GM12878 (cell line): ENCODE data around the gene ZNF766. TPM values are rescaled to one million over a fixed set of nuclear protein-coding genes. Genes with fewer than 3 reads are reported as not detected.

Source experiments
- ATAC-seq: fragments of 200-7000 bp; cut with Tn5 transposase; 3 replicates; pipeline ENCODE4 v1.9.1; 2020; ENCODE audit warnings: mild to moderate bottlenecking, moderate library complexity
- BruUV-seq: library from RNA; stranded (reverse); fragments of 400-500 nt; replicated peaks from 2 replicates; lab custom pipeline; 2021; lab: Mats Ljungman, UMichigan
- CTCF ChIA-PET: fragments of 300-600 bp; sonication (Branson Sonifier 250); formaldehyde crosslinking; extraction: SDS; loops from one replicate; lab custom pipeline; 2021; ENCODE audit warnings: inconsistent platforms; lab: Yijun Ruan, JAX
- POLR2A ChIA-PET: fragments of 350-600 bp; formaldehyde crosslinking; extraction: SDS; loops from one replicate; lab custom pipeline; 2021; ENCODE audit warnings: inconsistent platforms; lab: Charles Lee
- RAD21 ChIA-PET: fragments of 300-600 bp; sonication (Branson Sonifier 250); formaldehyde crosslinking; loops from one replicate; lab custom pipeline; 2023; ENCODE audit warnings: antibody characterized with exemption; ENCODE audit not compliant: unreplicated experiment; lab: Charles Lee
- SMC1A ChIA-PET: fragments of 300-600 bp; sonication (Branson Sonifier 250); formaldehyde crosslinking; loops from one replicate; lab custom pipeline; 2023; ENCODE audit not compliant: unreplicated experiment, uncharacterized antibody; lab: Charles Lee
- DNase-seq: peaks from one replicate; pipeline ENCODE4 v3.0.0-alpha.2; 2011; ENCODE audit warnings: low read depth, low spot score
- FAIRE-seq: peaks from 3 replicates; lab custom pipeline; 2011; peaks lifted over from hg19 to GRCh38; lab: Jason Lieb, UNC
- H2AFZ ChIP-seq: 2 replicates; pipeline ENCODE4 v1.6.0; 2011; ENCODE audit warnings: low read depth, low read length, control low read depth; ENCODE audit not compliant: control insufficient read depth
- H3K27ac ChIP-seq: 2 replicates; pipeline ENCODE4 v1.5.1; 2011; ENCODE audit warnings: control low read depth; ENCODE audit not compliant: control insufficient read depth, insufficient read depth
- H3K27me3 ChIP-seq, 2 experiments: replicated peaks in 1 of 2; 2 replicates each; pipeline versions ENCODE4 v1.6.0 to v1.6.1; 2011; ENCODE audit warnings: low read length in 1 of 2; ENCODE audit not compliant: control insufficient read depth in 2 of 2, insufficient read depth in 2 of 2
- H3K36me3 ChIP-seq, 2 experiments: 2 replicates each; pipeline ENCODE4 v1.5.1; 2011; ENCODE audit warnings: low read length in 1 of 2; ENCODE audit not compliant: control insufficient read depth in 2 of 2, insufficient read depth in 2 of 2
- H3K4me1 ChIP-seq: 2 replicates; pipeline ENCODE4 v1.6.1; 2011; ENCODE audit warnings: mild to moderate bottlenecking, low read length, moderate library complexity, mixed read lengths; ENCODE audit not compliant: control insufficient read depth, insufficient read depth
- H3K4me2 ChIP-seq: 2 replicates; pipeline ENCODE4 v1.6.0; 2011; ENCODE audit warnings: control low read depth; ENCODE audit not compliant: control insufficient read depth, insufficient read depth
- H3K4me3 ChIP-seq: fragments of 200-600 bp; sonication (generic); 2 replicates; pipeline ENCODE4 v1.5.1; 2016
- H3K79me2 ChIP-seq: 2 replicates; pipeline ENCODE4 v1.6.0; 2011; ENCODE audit warnings: low read length; ENCODE audit not compliant: control insufficient read depth, insufficient read depth
- H3K9ac ChIP-seq: 2 replicates; pipeline ENCODE4 v1.8.0; 2011; ENCODE audit warnings: low read length, control low read depth, mixed read lengths; ENCODE audit not compliant: control insufficient read depth, insufficient read depth
- H3K9me3 ChIP-seq: replicated peaks from 3 replicates; pipeline ENCODE4 v1.5.1; 2011; ENCODE audit warnings: mild to moderate bottlenecking, low read length; ENCODE audit not compliant: control insufficient read depth, insufficient read depth
- H4K20me1 ChIP-seq: 2 replicates; pipeline ENCODE4 v1.6.0; 2011; ENCODE audit not compliant: control insufficient read depth, insufficient read depth
- BHLHE40 ChIP-seq, 2 experiments: fragments of 450-650 bp in 1 of 2; IDR thresholded peaks; 2 replicates each; pipeline ENCODE4 v1.6.1; 2011 to 2017; ENCODE audit warnings: low read depth in 2 of 2, borderline replicate concordance in 1 of 2, improper control_type of control experiment in 1 of 2, low read length in 1 of 2, mild to moderate bottlenecking in 1 of 2
- BRCA1 ChIP-seq: IDR thresholded peaks from 2 replicates; pipeline ENCODE4 v1.6.1; 2011; ENCODE audit warnings: low read depth, low read length, improper control_type of control experiment
- CBX5 ChIP-seq: sonication (generic); IDR thresholded peaks from 2 replicates; pipeline ENCODE4 v1.6.1; 2016; ENCODE audit warnings: low read depth, moderate library complexity, mild to moderate bottlenecking, inconsistent platforms
- HDAC2 ChIP-seq: fragments of 200-600 bp; sonication (generic); IDR thresholded peaks from 2 replicates; pipeline ENCODE4 v1.6.1; 2017
- IKZF2 ChIP-seq, 2 experiments: fragments of 450-650 bp; IDR thresholded peaks; 2 replicates each; pipeline ENCODE4 v1.6.1; 2017; ENCODE audit warnings: mild to moderate bottlenecking in 2 of 2, moderate library complexity in 2 of 2
- JUNB ChIP-seq: IDR thresholded peaks from 2 replicates; pipeline ENCODE4 v1.6.1; 2016; ENCODE audit warnings: antibody characterized with exemption, mild to moderate bottlenecking
- JUND ChIP-seq: IDR thresholded peaks from 2 replicates; pipeline ENCODE4 v1.6.1; 2012; ENCODE audit warnings: low read depth, mild to moderate bottlenecking, low read length, improper control_type of control experiment, moderate library complexity
- MYB ChIP-seq: fragments of 150-350 bp; IDR thresholded peaks from 2 replicates; pipeline ENCODE4 v1.6.1; 2014; ENCODE audit warnings: mild to moderate bottlenecking, low read depth, low read length, borderline replicate concordance
- NR2C2 ChIP-seq: IDR thresholded peaks from 2 replicates; pipeline ENCODE4 v1.6.1; 2011; ENCODE audit warnings: borderline replicate concordance, low read depth; ENCODE audit not compliant: control insufficient read depth, insufficient read length
- NR2F1 ChIP-seq: fragments of 450-650 bp; conservative IDR thresholded peaks from 2 replicates; pipeline ENCODE4 v1.6.1; 2017; ENCODE audit warnings: mild to moderate bottlenecking
- POLR2AphosphoS5 ChIP-seq: IDR thresholded peaks from 2 replicates; pipeline ENCODE4 v1.6.1; 2011; ENCODE audit warnings: mild to moderate bottlenecking, low read length, inconsistent platforms
- RAD51 ChIP-seq: fragments of 450-650 bp; IDR thresholded peaks from 2 replicates; pipeline ENCODE4 v1.6.1; 2016; ENCODE audit warnings: moderate library complexity, mild to moderate bottlenecking, inconsistent platforms
- RB1 ChIP-seq: fragments of 450-650 bp; formaldehyde crosslinking; IDR thresholded peaks from 2 replicates; pipeline ENCODE4 v1.6.1; 2017; ENCODE audit warnings: mild to moderate bottlenecking, borderline replicate concordance
- RUNX3 ChIP-seq: IDR thresholded peaks from 2 replicates; pipeline ENCODE4 v1.6.1; 2012; ENCODE audit warnings: low read length, inconsistent platforms
- STAT1 ChIP-seq: fragments of 450-650 bp; conservative IDR thresholded peaks from 2 replicates; pipeline ENCODE4 v1.6.1; 2014; ENCODE audit warnings: antibody characterized with exemption, mild to moderate bottlenecking
- TAF1 ChIP-seq: IDR thresholded peaks from 2 replicates; pipeline ENCODE4 v1.6.1; 2011; ENCODE audit warnings: mild to moderate bottlenecking, low read depth, low read length, borderline replicate concordance
- ZBTB4 ChIP-seq: fragments of 450-650 bp; formaldehyde crosslinking; IDR thresholded peaks from 2 replicates; pipeline ENCODE4 v1.4.0; 2022; ENCODE audit warnings: mild to moderate bottlenecking, moderate library complexity
- ZNF384 ChIP-seq: IDR thresholded peaks from 2 replicates; pipeline ENCODE4 v1.6.1; 2012; ENCODE audit warnings: low read depth, mild to moderate bottlenecking, low read length, improper control_type of control experiment, borderline replicate concordance
- ZSCAN29 ChIP-seq: fragments of 450-650 bp; IDR thresholded peaks from 2 replicates; pipeline ENCODE4 v1.6.1; 2017; ENCODE audit warnings: mild to moderate bottlenecking, moderate library complexity
- WGBS: methylation state at CpG from one replicate; pipeline ENCODE4 v1.1.6; 2016; ENCODE audit warnings: low lambda C conversion rate; ENCODE audit not compliant: insufficient replicate concordance, insufficient coverage; ENCODE audit errors: missing lambda C conversion rate; 5-methylcytosine and 5-hydroxymethylcytosine counted together
- in situ Hi-C: fragments of 300-500 bp; cut with MboI; formaldehyde crosslinking; loops from 9 replicates; pipeline ENCODE4 v1.14.3; 2018; ENCODE audit warnings: mixed read lengths
- intact Hi-C: fragments of 100-400 bp; cut with micrococcal nuclease; formaldehyde crosslinking; loops from one replicate; pipeline ENCODE4 v1.14.2; 2022; ENCODE audit not compliant: unreplicated experiment
- polyA plus RNA-seq, 11 experiments: library from polyadenylated mRNA; depleted of rRNA in 4 of 11; unstranded in 6 of 11; stranded (reverse) in 5 of 11; fragments of >200 nt; fragmentation: Nextera tagmentation in 4 of 11; fragmentation: Illumina TruSeq in 1 of 11; extraction: Ambion mirVana in 4 of 11; extraction: Trizol in 1 of 11; gene quantifications; 1 replicate in 1 of 11; 2 replicates in 10 of 11; pipeline versions ENCODE4 v1.2.1 to v1.2.3, GENCODE V29; 2011 to 2016; ENCODE audit warnings: inconsistent platforms in 2 of 11, missing spikeins in 2 of 11, low read depth in 1 of 11
- total RNA-seq, 4 experiments: library from RNA; depleted of rRNA in 3 of 4; stranded (reverse); fragments of >200 nt in 3 of 4; fragmentation: Illumina TruSeq in 1 of 4; extraction: Trizol in 1 of 4; gene quantifications; 2 replicates each; pipeline versions ENCODE4 v1.2.1 to v1.2.3, GENCODE V29; 2013 to 2021
- TF ChIP-seq, protein P1 (sequence below): fragments of 450-650 bp; IDR thresholded peaks from 2 replicates; pipeline ENCODE4 v1.6.1; 2017; ENCODE audit warnings: borderline replicate concordance

The ZNF766 gene
- total and polyA plus RNA-seq, 10 of the 15 experiments (the other 5 are each of a cell fraction or from before 2014, with no cell fraction given) = 7.2 to 20.0 (median 16.4) TPM

DNA sequence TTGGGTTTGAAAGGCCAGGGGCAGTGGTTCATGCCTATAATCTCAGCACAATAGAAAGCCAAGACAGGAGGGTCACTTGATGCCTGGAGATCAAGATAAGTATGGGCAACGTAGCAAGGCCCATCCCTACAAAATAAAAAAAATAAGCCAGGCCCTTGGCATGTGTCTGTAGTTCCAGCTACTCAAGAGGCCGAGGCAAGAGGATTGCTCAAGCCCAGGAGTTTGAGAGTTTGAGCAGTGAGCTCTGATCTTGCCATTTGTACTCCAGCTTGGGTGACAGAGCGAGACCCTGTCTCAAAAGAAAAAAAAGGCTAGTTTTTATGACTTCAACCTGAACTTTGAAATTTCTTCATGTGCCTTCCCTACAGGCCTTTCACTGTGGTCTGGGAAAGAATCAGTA is 22.4 kb downstream of the ZNF766 start:
- DNase-seq (no peak), FAIRE-seq (no peak), ATAC-seq (no peak)
- Histone ChIP-seq H3K4me1 (no peaks in the 10 kb centered on the region), H3K79me2 (no peaks in the 10 kb centered on the region), H3K9me3 (peaks cover 16% of the 10 kb centered on the region), H3K4me2 (no peak overlapping the region), H3K36me3 (peaks cover 2 to 21% of the 10 kb centered on the region in 2 experiments), H3K9ac (no peak overlapping the region), H3K27ac (no peak overlapping the region), H3K4me3 (no peak overlapping the region), H4K20me1 (no peaks in the 10 kb centered on the region), H3K27me3 (no peaks in the 10 kb centered on the region), H2AFZ (no peak overlapping the region)
- no peak for TF ChIP-seq MYB
- TF ChIP-seq NR2C2 = no peak
- no peak for TF ChIP-seq JUND
- TF ChIP-seq ZBTB4 = no peak
- TF ChIP-seq, protein P1, sequence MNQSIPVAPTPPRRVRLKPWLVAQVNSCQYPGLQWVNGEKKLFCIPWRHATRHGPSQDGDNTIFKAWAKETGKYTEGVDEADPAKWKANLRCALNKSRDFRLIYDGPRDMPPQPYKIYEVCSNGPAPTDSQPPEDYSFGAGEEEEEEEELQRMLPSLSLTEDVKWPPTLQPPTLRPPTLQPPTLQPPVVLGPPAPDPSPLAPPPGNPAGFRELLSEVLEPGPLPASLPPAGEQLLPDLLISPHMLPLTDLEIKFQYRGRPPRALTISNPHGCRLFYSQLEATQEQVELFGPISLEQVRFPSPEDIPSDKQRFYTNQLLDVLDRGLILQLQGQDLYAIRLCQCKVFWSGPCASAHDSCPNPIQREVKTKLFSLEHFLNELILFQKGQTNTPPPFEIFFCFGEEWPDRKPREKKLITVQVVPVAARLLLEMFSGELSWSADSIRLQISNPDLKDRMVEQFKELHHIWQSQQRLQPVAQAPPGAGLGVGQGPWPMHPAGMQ = no peak
- TF ChIP-seq ZNF384 = no peak
- no peak for TF ChIP-seq RUNX3
- TF ChIP-seq NR2F1 = no peak
- no peak for TF ChIP-seq POLR2AphosphoS5
- TF ChIP-seq RB1 = no peak
- no peak for TF ChIP-seq CBX5
- TF ChIP-seq BHLHE40 (IDR thresholded peaks at IDR 0.05; ENCODE audit: borderline replicate concordance in 1 of 2, low read depth in 2 of 2, low read length in 1 of 2) = no peak
- no peak for TF ChIP-seq JUNB
- no peak for TF ChIP-seq STAT1
- TF ChIP-seq RAD51 = no peak
- no peak for TF ChIP-seq IKZF2 (IDR thresholded peaks at IDR 0.05)
- TF ChIP-seq HDAC2 = no peak
- TF ChIP-seq TAF1 = no peak
- TF ChIP-seq BRCA1 = no peak
- no peak for TF ChIP-seq ZSCAN29
- in situ Hi-C loops (no loop called here), intact Hi-C loops (no loop called here)
- BruUV-seq = no TSS peak
- SMC1A ChIA-PET = no interaction called here
- POLR2A ChIA-PET = no interaction called here
- RAD21 ChIA-PET = no interaction called here
- CTCF ChIA-PET = no interaction called here
- WGBS = 91% methylated on average over 3 of the region's 3 CpGs
